GM23338 (cell line): ENCODE results near the gene DBNL. TPM values are rescaled to one million over a fixed set of nuclear protein-coding genes. Genes with fewer than 3 reads are reported as not detected.

ENCODE experiments used
- ATAC-seq: fragments of 200-7000 bp; cut with Tn5 transposase; 3 replicates; pipeline ENCODE4 v1.9.1; 2020
- DNase-seq: peaks from one replicate; pipeline ENCODE4 v3.0.0-alpha.2; 2015; ENCODE audit warnings: low spot score
- H2AFZ ChIP-seq: fragments of 200-600 bp; sonication (generic); 2 replicates; pipeline ENCODE4 v1.8.0; 2016; ENCODE audit warnings: antibody characterized with exemption, mild to moderate bottlenecking, moderate library complexity
- H3F3A ChIP-seq: fragments of 200-600 bp; sonication (generic); replicated peaks from 2 replicates; pipeline ENCODE4 v1.8.0; 2017; ENCODE audit warnings: antibody characterized with exemption, mixed run types, low read depth
- H3K27ac ChIP-seq: fragments of 200-600 bp; sonication (generic); 2 replicates; pipeline ENCODE4 v1.6.1; 2016; ENCODE audit warnings: low read depth
- H3K27me3 ChIP-seq: fragments of 200-600 bp; sonication (generic); 2 replicates; pipeline ENCODE4 v1.8.0; 2016; ENCODE audit warnings: mild to moderate bottlenecking, mixed run types, moderate library complexity; ENCODE audit not compliant: insufficient read depth
- H3K36me3 ChIP-seq: fragments of 200-600 bp; sonication (generic); 2 replicates; pipeline ENCODE4 v1.8.0; 2016; ENCODE audit warnings: mild to moderate bottlenecking; ENCODE audit not compliant: insufficient read depth
- H3K4me1 ChIP-seq: fragments of 200-600 bp; sonication (generic); 2 replicates; pipeline ENCODE4 v1.8.0; 2016; ENCODE audit warnings: mild to moderate bottlenecking, moderate library complexity; ENCODE audit not compliant: insufficient read depth
- H3K4me2 ChIP-seq: fragments of 200-600 bp; sonication (generic); 2 replicates; pipeline ENCODE4 v1.7.1; 2017; ENCODE audit warnings: mixed run types
- H3K4me3 ChIP-seq: fragments of 200-600 bp; sonication (generic); 2 replicates; pipeline ENCODE4 v1.6.1; 2016; ENCODE audit warnings: mixed run types
- H3K79me2 ChIP-seq: fragments of 200-600 bp; sonication (generic); replicated peaks from 2 replicates; pipeline ENCODE4 v1.8.0; 2017; ENCODE audit warnings: mild to moderate bottlenecking; ENCODE audit not compliant: insufficient read depth
- H3K9me2 ChIP-seq: fragments of 200-600 bp; sonication (generic); 2 replicates; pipeline ENCODE4 v1.8.0; 2017; ENCODE audit not compliant: insufficient read depth
- H4K20me1 ChIP-seq: fragments of 200-600 bp; sonication (generic); replicated peaks from 2 replicates; pipeline ENCODE4 v1.8.0; 2017; ENCODE audit warnings: mild to moderate bottlenecking; ENCODE audit not compliant: insufficient read depth
- H3K27ac Mint-ChIP-seq: 2 replicates; pipeline ENCODE4 v1.8.0; 2020; ENCODE audit warnings: inconsistent platforms, mild to moderate bottlenecking, moderate library complexity, mixed read lengths
- H3K27me3 Mint-ChIP-seq: 3 replicates; pipeline ENCODE4 v1.8.0; 2022; ENCODE audit warnings: low read depth, mild to moderate bottlenecking, moderate library complexity, mixed read lengths, inconsistent platforms; ENCODE audit not compliant: insufficient read depth, poor library complexity
- H3K36me3 Mint-ChIP-seq: 3 replicates; pipeline ENCODE4 v1.8.0; 2021; ENCODE audit warnings: low read depth, mild to moderate bottlenecking, inconsistent platforms, moderate library complexity, mixed read lengths
- H3K4me1 Mint-ChIP-seq: 3 replicates; pipeline ENCODE4 v1.8.0; 2020; ENCODE audit warnings: mild to moderate bottlenecking, inconsistent platforms, mixed read lengths
- H3K4me3 Mint-ChIP-seq: 3 replicates; pipeline ENCODE4 v1.8.0; 2021; ENCODE audit warnings: moderate library complexity, mild to moderate bottlenecking, inconsistent platforms, mixed read lengths
- H3K9me3 Mint-ChIP-seq: 3 replicates; pipeline ENCODE4 v1.8.0; 2020; ENCODE audit warnings: moderate library complexity, mild to moderate bottlenecking, inconsistent platforms, mixed read lengths
- STAT1 ChIP-seq: IDR thresholded peaks from one replicate; pipeline ENCODE4 v1.6.1; 2016; ENCODE audit warnings: antibody characterized with exemption; ENCODE audit not compliant: unreplicated experiment
- ZNF331 ChIP-seq: fragments of 250-450 bp; sonication (Bioruptor Pico); IDR thresholded peaks from 2 replicates; pipeline ENCODE4 v1.5.0; 2020; ENCODE audit warnings: low read depth, mild to moderate bottlenecking, moderate library complexity
- ZNF462 ChIP-seq: fragments of 250-450 bp; sonication (Bioruptor Pico); IDR thresholded peaks from 2 replicates; pipeline ENCODE4 v1.5.0; 2020; ENCODE audit warnings: mild to moderate bottlenecking, moderate library complexity
- polyA plus RNA-seq: library from polyadenylated mRNA; unstranded; fragments of >200 nt; fragmentation: Nextera tagmentation; extraction: Ambion mirVana; gene quantifications from 2 replicates; pipeline ENCODE4 v1.2.1, GENCODE V29; 2016
- total RNA-seq: library from RNA; depleted of rRNA; stranded (reverse); fragments of >200 nt; shearing (Covaris generic); gene quantifications from 2 replicates; pipeline ENCODE4 v1.2.3, GENCODE V29; 2014

Gene DBNL
- total and polyA plus RNA-seq, 2 experiments from 2014 or later = 18.1 to 49.4 TPM

- peaks cover 6% of the 10 kb centered on the region; the same call in 1 of the 2 replicates for H4K20me1 ChIP-seq
- H3K36me3 Mint-ChIP-seq = peaks cover 9% of the 10 kb centered on the region; the same call in 2 of the 3 replicates
- no peak overlapping the region for H3K4me3 ChIP-seq
- H3K27ac Mint-ChIP-seq = no peak overlapping the region
- no peak overlapping the region for H2AFZ ChIP-seq
- ATAC-seq (no peak), DNase-seq (no peak)
- no peak overlapping the region for H3K27ac ChIP-seq
- peaks cover 33% of the 10 kb centered on the region for H3K79me2 ChIP-seq
- H3K9me3 Mint-ChIP-seq = 0 out of 3 replicates have a peak, but pooled peaks cover 3% of the 10 kb centered on the region
- peaks cover 11% of the 10 kb centered on the region; the same call in 1 of the 2 replicates for H3F3A ChIP-seq
- H3K4me1 ChIP-seq = 0 out of 2 replicates have a peak, but pooled peaks cover 10% of the 10 kb centered on the region
- H3K9me2 ChIP-seq = no peaks in the 10 kb centered on the region
- H3K27me3 Mint-ChIP-seq = peaks cover 9% of the 10 kb centered on the region
- no peak overlapping the region for H3K4me2 ChIP-seq
- H3K4me1 Mint-ChIP-seq = peaks cover 14% of the 10 kb centered on the region
- H3K4me3 Mint-ChIP-seq = peak overlapping the region; percentile 77
- no peaks in the 10 kb centered on the region for H3K36me3 ChIP-seq
- peaks cover 12% of the 10 kb centered on the region; the same call in 1 of the 2 replicates for H3K27me3 ChIP-seq
- no peak for TF ChIP-seq ZNF331 (CRISPR knock-in tag)
- TF ChIP-seq ZNF462 (CRISPR knock-in tag) = no peak
- TF ChIP-seq STAT1 = no peak
These were observed 2.0 kb downstream of the DBNL start for GRCh38 chr7:44046321-44047061.
